Measurements from ENCODE around the gene TNXB. TPM values are rescaled to one million over a fixed set of nuclear protein-coding genes. Genes with fewer than 3 reads are reported as not detected.
"Not testable (repeated sequence)": the region's sequence is repeated elsewhere in the genome, so short reads cannot be mapped to it uniquely, and the experiment has no call there.

Gene TNXB
- total and polyA plus RNA-seq, 5 experiments from 2014 or later: 0.13 to 17.8 (median 14.5) TPM; not detected in 2

DNA sequence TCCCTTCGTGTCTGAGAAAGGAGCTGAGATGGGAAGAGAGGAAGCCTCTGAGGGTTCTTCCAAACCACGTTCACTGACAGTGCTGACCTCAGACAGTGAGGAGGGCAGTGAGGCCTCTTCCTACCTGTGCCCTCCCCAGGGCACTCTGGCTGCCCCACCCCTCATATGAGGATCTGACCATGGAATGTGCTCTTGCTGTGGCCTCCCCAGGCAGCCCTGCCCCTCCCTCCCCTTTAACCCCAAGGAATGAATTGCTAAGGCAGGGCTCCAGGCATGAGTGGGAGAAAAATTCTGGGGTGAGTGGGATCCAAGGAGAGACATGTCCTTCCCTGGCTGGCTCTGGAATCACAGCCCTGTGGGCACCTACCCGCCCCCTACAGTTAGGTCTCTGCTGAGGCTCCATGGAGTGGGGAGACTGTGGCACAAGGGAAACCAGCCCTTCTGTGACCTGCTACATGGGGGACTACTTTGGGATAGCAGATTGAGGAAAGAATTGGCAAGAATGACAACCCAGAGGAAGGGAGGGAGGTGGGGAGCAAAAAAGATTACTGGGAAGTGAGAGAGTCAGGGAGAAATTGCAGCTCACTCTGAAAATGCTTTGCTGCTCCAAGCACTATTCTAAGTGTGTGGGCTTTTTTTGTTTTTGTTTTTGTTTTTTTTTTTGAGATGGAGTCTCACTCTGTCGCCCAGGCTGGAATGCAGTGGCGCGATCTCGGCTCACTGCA, 29.4 kb downstream of the TNXB start:
- Mint-ChIP-seq H3K36me3 (peaks cover 0 to 2% (median under 1%) of the 10 kb centered on the region in 3 donors), H3K4me3 (no peak overlapping the region), H3K27me3 (peaks cover 0 to 10% (median 8%) of the 10 kb centered on the region in 5 donors), H3K9me3 (peaks cover 0 to 2% (median 0%) of the 10 kb centered on the region in 9 donors), H3K4me1 (peaks cover 0 to 2% (median 0%) of the 10 kb centered on the region in 4 donors), H3K27ac (no peak overlapping the region)
- DNase-seq: no peak
- ATAC-seq: no peak
- POLR2A ChIA-PET: no interaction called here

GRCh38 chr6:32076321-32076809, 32.8 kb downstream of the TNXB start:
- peaks cover 0 to 3% (median 0%) of the 10 kb centered on the region in 4 donors for H3K4me1 Mint-ChIP-seq
- POLR2A ChIA-PET: no interaction called here
- H3K27me3 Mint-ChIP-seq: peaks cover 0 to 1% (median 0%) of the 10 kb centered on the region in 5 donors
- no peak for DNase-seq
- H3K4me3 Mint-ChIP-seq: no peak overlapping the region
- no peaks in the 10 kb centered on the region for H3K9me3 Mint-ChIP-seq
- peak overlapping the region in 1 of 10 donors; percentile 9 for H3K27ac Mint-ChIP-seq
- no peak for ATAC-seq
- no peaks in the 10 kb centered on the region for H3K36me3 Mint-ChIP-seq

DNA sequence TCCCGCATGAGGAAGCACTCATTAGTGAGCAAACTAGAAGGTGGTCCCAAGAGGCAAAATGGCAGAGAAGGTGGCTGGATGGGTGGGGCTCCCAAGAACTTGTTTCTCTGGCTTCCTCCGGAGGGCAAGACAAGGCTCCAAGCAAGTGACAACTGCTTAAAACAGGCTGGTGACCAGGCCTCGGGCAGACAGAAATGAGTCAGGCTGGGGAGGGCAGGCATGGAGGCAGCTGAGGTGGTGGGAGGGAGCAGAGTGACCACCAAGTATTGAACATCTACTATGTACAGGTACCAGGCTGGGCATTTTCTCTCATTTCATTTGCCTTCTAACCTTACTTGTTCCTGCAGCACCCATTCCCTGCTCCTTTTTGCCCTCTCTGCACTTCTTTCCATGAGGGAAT, 33.4 kb downstream of the TNXB start:
- POLR2A ChIA-PET: no interaction called here
- DNase-seq: no peak
- no peaks in the 10 kb centered on the region for H3K36me3 Mint-ChIP-seq
- H3K27ac Mint-ChIP-seq: peak overlapping the region in 2 of 10 donors; percentile 9 to 21
- H3K4me1 Mint-ChIP-seq: peaks cover 0 to 3% (median 0%) of the 10 kb centered on the region in 4 donors
- H3K4me3 Mint-ChIP-seq: no peak overlapping the region
- H3K27me3 Mint-ChIP-seq: peaks cover 0 to 1% (median 0%) of the 10 kb centered on the region in 5 donors
- no peak for ATAC-seq
- H3K9me3 Mint-ChIP-seq: no peaks in the 10 kb centered on the region

DNA sequence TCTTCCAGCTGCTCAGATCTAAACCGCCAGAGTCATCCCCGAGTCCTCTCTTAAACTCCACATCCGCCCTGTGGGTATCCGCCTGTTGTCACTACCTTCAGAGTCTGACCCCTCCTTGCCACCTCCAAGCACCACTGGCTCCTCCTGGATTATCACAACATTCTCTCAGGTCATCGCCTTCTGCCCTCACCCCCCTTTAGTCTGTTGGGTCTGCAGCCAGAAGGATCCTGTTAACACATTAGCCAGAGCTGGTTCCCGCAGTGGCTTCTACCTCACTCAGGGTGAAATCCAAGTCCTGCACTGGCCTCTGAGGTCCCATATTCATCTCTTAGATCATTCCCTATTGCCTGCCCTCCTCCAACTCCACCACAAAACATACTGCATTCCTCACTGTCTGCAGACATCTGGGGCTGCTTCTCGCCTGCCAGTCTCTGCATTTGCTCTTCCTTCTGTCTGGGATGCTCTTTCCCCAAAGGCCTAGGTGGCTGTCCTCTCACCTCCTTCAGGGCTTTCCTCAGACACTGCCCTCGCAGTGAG, 34.1 kb downstream of the TNXB start:
- H3K27ac Mint-ChIP-seq: peak overlapping the region in 2 of 10 donors; percentile 21 to 33
- peaks cover 0 to 1% (median 0%) of the 10 kb centered on the region in 5 donors for H3K27me3 Mint-ChIP-seq

GRCh38 chr6:32073613-32074012, 35.5 kb downstream of the TNXB start:
- Mint-ChIP-seq H3K27ac (peak overlapping the region in 1 of 10 donors; percentile 37), H3K36me3 (peaks cover 0 to 4% (median 0%) of the 10 kb centered on the region in 3 donors), H3K9me3 (no peaks in the 10 kb centered on the region), H3K4me1 (peaks cover 0 to 3% (median 0%) of the 10 kb centered on the region in 4 donors), H3K4me3 (no peak overlapping the region), H3K27me3 (peaks cover 0 to 1% (median 0%) of the 10 kb centered on the region in 5 donors)
- DNase-seq (no peak), ATAC-seq (no peak)
- POLR2A ChIA-PET: no interaction called here

More for the DNA sequence above, 34.1 kb downstream of the TNXB start:
- Mint-ChIP-seq H3K4me1 (peaks cover 0 to 3% (median 0%) of the 10 kb centered on the region in 4 donors), H3K9me3 (no peaks in the 10 kb centered on the region), H3K36me3 (no peaks in the 10 kb centered on the region), H3K4me3 (no peak overlapping the region)
- POLR2A ChIA-PET: no interaction called here
- ATAC-seq (no peak), DNase-seq (no peak)

DNA sequence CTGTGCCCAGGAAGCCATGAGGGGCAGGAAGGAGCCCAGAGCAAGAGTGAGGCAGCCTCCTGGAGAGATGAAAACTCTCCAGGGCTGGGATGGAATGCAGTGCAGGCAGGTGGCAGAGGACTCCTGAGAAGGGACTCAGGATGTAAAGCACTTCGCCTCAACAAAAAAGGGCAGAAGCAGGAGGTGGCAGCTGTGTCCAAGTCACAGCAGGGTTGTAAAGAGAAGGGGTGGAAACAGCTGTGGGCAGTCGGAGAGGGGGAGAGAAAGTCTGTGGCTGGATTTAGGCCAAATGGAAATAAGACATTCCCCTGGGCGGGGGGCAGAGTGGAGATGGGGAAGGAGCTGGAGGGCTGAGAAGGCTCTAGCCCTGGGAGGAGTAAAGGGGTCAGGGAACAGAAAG, 36.0 kb downstream of the TNXB start:
- H3K4me1 Mint-ChIP-seq: peaks cover 0 to 3% (median 0%) of the 10 kb centered on the region in 4 donors
- peak overlapping the region in 2 of 10 donors; percentile 44 to 88 for H3K27ac Mint-ChIP-seq
- H3K36me3 Mint-ChIP-seq: peaks cover 0 to 4% (median 0%) of the 10 kb centered on the region in 3 donors
- H3K4me3 Mint-ChIP-seq: no peak overlapping the region
- H3K27me3 Mint-ChIP-seq: peaks cover 0 to 1% (median 0%) of the 10 kb centered on the region in 5 donors
- POLR2A ChIA-PET: no interaction called here
- DNase-seq (no peak), ATAC-seq (no peak)
- H3K9me3 Mint-ChIP-seq: no peaks in the 10 kb centered on the region

DNA sequence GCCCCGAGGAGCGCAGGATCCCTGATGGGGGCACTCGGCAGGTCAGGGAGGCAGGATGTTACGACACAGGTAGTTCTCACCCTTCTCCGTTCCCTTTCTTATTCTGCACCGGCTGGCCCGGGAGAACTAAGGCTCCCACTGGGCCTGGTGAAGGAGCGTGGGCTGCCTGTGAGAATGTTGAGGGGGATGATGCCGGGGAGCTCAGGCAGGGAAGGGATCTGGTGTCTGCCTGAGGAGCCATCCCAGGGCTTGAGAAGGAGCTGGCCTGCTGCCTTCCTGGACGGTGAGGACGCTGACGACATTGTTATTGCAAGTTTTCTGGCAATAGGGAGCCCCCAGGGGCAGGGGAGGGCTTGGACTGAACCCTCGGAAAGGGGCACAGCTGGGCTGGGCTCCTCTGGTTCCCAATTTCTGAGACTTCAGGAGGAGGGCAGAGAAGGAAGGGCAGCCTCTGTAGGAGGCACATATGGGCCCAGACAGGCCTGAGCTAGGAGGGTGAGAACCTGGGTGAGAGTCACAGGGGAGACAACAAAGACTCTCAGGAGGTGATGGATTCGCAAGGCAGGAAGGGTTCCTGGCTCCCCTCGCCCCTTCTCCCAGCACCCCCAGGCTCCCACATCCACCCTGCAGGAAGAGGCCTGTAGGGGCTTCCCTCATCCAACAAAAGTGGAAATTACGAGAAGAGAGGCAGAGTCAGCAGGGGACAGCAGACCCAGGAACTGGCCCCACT, 38.2 kb downstream of the TNXB start:
- no peak overlapping the region for H3K4me3 Mint-ChIP-seq

GRCh38 chr6:32069878-32070515, 39.1 kb downstream of the TNXB start:
- DNase-seq: no peak
- POLR2A ChIA-PET: no interaction called here
- peaks cover 0 to 1% (median 0%) of the 10 kb centered on the region in 5 donors for H3K27me3 Mint-ChIP-seq
- ATAC-seq: no peak
- no peaks in the 10 kb centered on the region for H3K9me3 Mint-ChIP-seq
- no peak overlapping the region for H3K4me3 Mint-ChIP-seq
- H3K36me3 Mint-ChIP-seq: peaks cover 0 to 4% (median 0%) of the 10 kb centered on the region in 3 donors
- H3K4me1 Mint-ChIP-seq: peaks cover 0 to 3% (median 0%) of the 10 kb centered on the region in 4 donors
- H3K27ac Mint-ChIP-seq: no peak overlapping the region

More for the DNA sequence above, 38.2 kb downstream of the TNXB start:
- POLR2A ChIA-PET: no interaction called here
- no peak for ATAC-seq
- Mint-ChIP-seq H3K36me3 (peaks cover 0 to 4% (median 0%) of the 10 kb centered on the region in 3 donors), H3K4me1 (peaks cover 0 to 3% (median 0%) of the 10 kb centered on the region in 4 donors), H3K27me3 (peaks cover 0 to 1% (median 0%) of the 10 kb centered on the region in 5 donors), H3K9me3 (no peaks in the 10 kb centered on the region), H3K27ac (peak overlapping the region in 1 of 10 donors; percentile 65)
- no peak for DNase-seq

DNA sequence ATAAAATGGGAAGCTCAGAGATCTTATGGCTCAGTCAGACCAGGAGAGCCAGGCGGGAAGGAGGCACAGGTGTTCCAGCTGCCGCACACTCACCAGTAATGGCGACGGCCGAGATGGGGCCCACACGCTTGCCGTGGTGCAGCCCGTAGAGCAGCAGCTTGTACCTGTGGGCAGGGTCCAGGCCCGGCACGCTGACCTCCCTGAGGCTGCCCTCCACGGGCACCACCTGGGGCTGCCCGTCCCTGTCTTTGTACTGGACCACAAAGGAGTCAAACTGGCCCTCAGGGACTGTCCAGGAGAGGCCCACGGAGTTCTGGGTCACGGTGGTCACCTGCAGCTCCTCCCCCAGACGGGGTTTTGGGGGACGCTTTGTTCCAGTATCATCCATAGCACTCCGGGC, 39.7 kb downstream of the TNXB start:
- peaks cover 0 to 4% (median 0%) of the 10 kb centered on the region in 3 donors for H3K36me3 Mint-ChIP-seq
- no peak for ATAC-seq
- peaks cover 0 to 3% (median 0%) of the 10 kb centered on the region in 4 donors for H3K4me1 Mint-ChIP-seq
- H3K4me3 Mint-ChIP-seq: no peak overlapping the region
- POLR2A ChIA-PET: no interaction called here
- no peak overlapping the region for H3K27ac Mint-ChIP-seq
- H3K9me3 Mint-ChIP-seq: no peaks in the 10 kb centered on the region
- no peak for DNase-seq
- H3K27me3 Mint-ChIP-seq: peaks cover 0 to 1% (median 0%) of the 10 kb centered on the region in 5 donors

DNA sequence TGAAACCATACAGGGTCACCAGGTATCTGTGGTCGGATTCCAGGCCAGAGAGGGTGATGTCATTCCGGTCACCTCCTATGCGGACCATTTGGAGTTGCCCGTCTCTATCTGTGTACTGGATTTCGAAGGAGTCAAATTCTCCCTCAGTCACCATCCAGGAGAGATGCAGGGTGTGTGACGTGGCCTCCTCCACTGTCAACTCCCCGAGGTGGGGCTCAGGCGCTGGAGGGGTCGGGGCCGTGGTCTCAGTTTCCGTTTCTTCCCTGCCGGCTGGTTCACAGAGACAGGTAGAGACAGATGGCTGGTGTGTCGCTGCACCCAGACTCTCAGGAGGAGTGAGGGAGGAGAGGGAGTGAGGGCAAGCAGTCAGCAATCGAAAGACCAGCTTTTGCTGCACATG, 40.3 kb downstream of the TNXB start:
- POLR2A ChIA-PET: no interaction called here
- Mint-ChIP-seq H3K27me3 (peaks cover 0 to 1% (median 0%) of the 10 kb centered on the region in 5 donors), H3K4me3 (no peak overlapping the region), H3K36me3 (peaks cover 0 to 4% (median 0%) of the 10 kb centered on the region in 3 donors), H3K4me1 (peaks cover 0 to 3% (median 0%) of the 10 kb centered on the region in 4 donors), H3K9me3 (no peaks in the 10 kb centered on the region), H3K27ac (no peak overlapping the region)
- ATAC-seq (no peak), DNase-seq (no peak)

DNA sequence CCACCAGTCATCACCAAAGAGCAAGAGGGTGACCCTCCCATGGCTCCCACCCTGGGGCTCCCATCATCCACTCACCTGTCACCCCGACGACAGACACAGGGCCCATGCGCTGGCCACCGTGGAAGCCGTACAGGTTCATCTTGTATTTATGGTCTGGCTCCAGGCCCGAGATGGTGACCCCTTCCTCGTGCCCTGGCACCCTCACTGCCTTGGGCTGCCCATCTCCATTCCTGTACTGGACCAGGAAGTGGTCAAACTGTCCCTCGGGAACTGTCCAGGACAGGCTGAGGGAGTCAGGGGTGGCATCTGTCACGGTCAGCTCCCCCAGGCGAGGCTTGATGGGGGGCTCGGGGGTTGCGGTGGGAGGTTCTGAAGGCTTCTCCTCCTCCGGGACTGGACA, 40.8 kb downstream of the TNXB start:
- H3K9me3 Mint-ChIP-seq, H3K36me3 Mint-ChIP-seq, DNase-seq, H3K4me3 Mint-ChIP-seq, H3K4me1 Mint-ChIP-seq, ATAC-seq, POLR2A ChIA-PET, H3K27me3 Mint-ChIP-seq: not testable (repeated sequence)
- H3K27ac Mint-ChIP-seq: peak overlapping the region in 1 of 10 donors; percentile 33

DNA sequence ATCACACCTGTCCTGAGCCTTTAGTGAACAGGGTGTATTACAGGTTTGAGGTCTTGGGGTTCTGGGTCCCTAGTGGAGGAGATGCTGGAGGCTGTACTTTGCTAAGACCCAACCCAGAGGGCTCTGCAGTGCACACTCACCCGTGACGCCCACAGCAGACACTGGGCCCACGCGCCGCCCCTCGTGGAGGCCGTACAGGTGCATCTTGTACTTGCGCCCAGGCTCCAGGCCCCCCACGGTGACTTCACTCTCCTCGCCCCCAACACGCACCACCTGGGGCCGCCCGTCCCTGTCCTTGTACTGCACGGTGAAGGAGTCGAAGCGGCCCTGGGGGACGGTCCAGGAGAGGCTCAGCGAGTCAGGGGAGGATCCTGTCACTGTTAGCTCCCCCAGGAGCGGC, 41.6 kb downstream of the TNXB start:
- POLR2A ChIA-PET, H3K9me3 Mint-ChIP-seq, H3K27ac Mint-ChIP-seq, DNase-seq, H3K36me3 Mint-ChIP-seq, H3K27me3 Mint-ChIP-seq, ATAC-seq, H3K4me3 Mint-ChIP-seq, H3K4me1 Mint-ChIP-seq: not testable (repeated sequence)

All from naive thymus-derived CD8-positive, alpha-beta T cell (primary cell).